H1 (cell line): ENCODE measurements around the gene PTPN21. TPM values are rescaled to one million over a fixed set of nuclear protein-coding genes. Genes with fewer than 3 reads are reported as not detected.

Source experiments
- CTCF ChIA-PET: fragments of 300-600 bp; sonication (Branson Sonifier 250); formaldehyde crosslinking; loops from one replicate; lab custom pipeline; 2021; ENCODE audit not compliant: partially characterized antibody; lab: Charles Lee
- POLR2A ChIA-PET: fragments of 300-600 bp; sonication (Branson Sonifier 250); formaldehyde crosslinking; loops from one replicate; lab custom pipeline; 2021; ENCODE audit warnings: inconsistent platforms; ENCODE audit not compliant: partially characterized antibody; lab: Charles Lee
- DNase-seq, 2 experiments: peaks; one replicate each; pipeline versions ENCODE4 v3.0.0 to v3.0.0-alpha.2; 2010 to 2022; ENCODE audit warnings: low spot score in 2 of 2, low read depth in 1 of 2, mixed read lengths in 1 of 2
- FAIRE-seq: peaks from 2 replicates; lab custom pipeline; 2011; peaks lifted over from hg19 to GRCh38; lab: Jason Lieb, UNC
- H2AFZ ChIP-seq: 2 replicates; pipeline ENCODE4 v1.8.1; 2012; ENCODE audit warnings: low read length, inconsistent platforms
- H2AK5ac ChIP-seq: 2 replicates; pipeline ENCODE4 v1.6.1; 2013; ENCODE audit warnings: low read depth, low read length
- H2BK120ac ChIP-seq: replicated peaks from 2 replicates; pipeline ENCODE3; 2013; ENCODE audit warnings: low read depth, low read length, inconsistent platforms
- H2BK12ac ChIP-seq: 2 replicates; pipeline ENCODE4 v1.6.1; 2013; ENCODE audit warnings: low read depth, low read length
- H2BK15ac ChIP-seq: 2 replicates; pipeline ENCODE4 v1.6.1; 2013; ENCODE audit warnings: low read length
- H2BK20ac ChIP-seq: 2 replicates; pipeline ENCODE4 v1.6.1; 2013; ENCODE audit warnings: low read length
- H2BK5ac ChIP-seq: 2 replicates; pipeline ENCODE4 v1.6.1; 2013; ENCODE audit warnings: low read depth, low read length
- H3K14ac ChIP-seq: 2 replicates; pipeline ENCODE4 v1.6.1; 2013; ENCODE audit warnings: inconsistent platforms; ENCODE audit not compliant: insufficient read length
- H3K18ac ChIP-seq: 2 replicates; pipeline ENCODE4 v1.6.1; 2013; ENCODE audit warnings: low read length; ENCODE audit errors: extremely low read depth
- H3K23ac ChIP-seq: 2 replicates; pipeline ENCODE4 v1.6.1; 2013; ENCODE audit warnings: inconsistent platforms; ENCODE audit not compliant: insufficient read length
- H3K23me2 ChIP-seq: 2 replicates; pipeline ENCODE4 v1.6.1; 2013; ENCODE audit warnings: low read depth, low read length
- H3K27ac ChIP-seq: 2 replicates; pipeline ENCODE4 v1.6.1; 2011; ENCODE audit warnings: low read depth, low read length, inconsistent platforms
- H3K27me3 ChIP-seq, 4 experiments: replicated peaks in 1 of 4; 1 replicate in 1 of 4; 2 replicates in 3 of 4; pipeline versions ENCODE4 v1.6.1 to v1.8.1; 2011 to 2013; ENCODE audit warnings: low read length in 3 of 4, mild to moderate bottlenecking in 3 of 4, inconsistent platforms in 2 of 4, mixed read lengths in 2 of 4, moderate library complexity in 1 of 4; ENCODE audit not compliant: control insufficient read depth in 3 of 4, insufficient read depth in 3 of 4; ENCODE audit errors: extremely low read depth in 1 of 4
- H3K36me3 ChIP-seq, 4 experiments: 2 replicates each; pipeline versions ENCODE4 v1.6.1 to v1.8.1; 2011 to 2013; ENCODE audit warnings: mild to moderate bottlenecking in 4 of 4, low read length in 3 of 4, moderate library complexity in 2 of 4, control low read depth in 1 of 4, inconsistent platforms in 1 of 4; ENCODE audit not compliant: insufficient read depth in 4 of 4, control insufficient read depth in 2 of 4
- H3K4ac ChIP-seq: replicated peaks from 2 replicates; pipeline ENCODE3; 2013; ENCODE audit warnings: low read length, low read depth, mixed read lengths, inconsistent platforms; ENCODE audit not compliant: insufficient read length
- H3K4me1 ChIP-seq, 4 experiments: replicated peaks in 1 of 4; 1 replicate in 1 of 4; 2 replicates in 3 of 4; pipeline versions ENCODE4 v1.6.1 to v1.8.1; 2011 to 2013; ENCODE audit warnings: low read length in 3 of 4, inconsistent platforms in 2 of 4, mixed read lengths in 1 of 4; ENCODE audit not compliant: insufficient read depth in 4 of 4, control insufficient read depth in 3 of 4
- H3K4me2 ChIP-seq, 2 experiments: 2 replicates each; pipeline versions ENCODE4 v1.6.1 to v1.8.1; 2011 to 2013; ENCODE audit warnings: low read depth in 2 of 2, low read length in 2 of 2, control low read depth in 1 of 2, inconsistent platforms in 1 of 2, mild to moderate bottlenecking in 1 of 2; ENCODE audit not compliant: insufficient read depth in 1 of 2
- H3K4me3 ChIP-seq, 4 experiments: fragments of 200-600, 300-600 bp in 1 of 4; sonication (generic), shearing (Covaris generic), sonication (Bioruptor Twin) in 1 of 4; 2 replicates each; pipeline versions ENCODE4 v1.5.1 to v1.8.1; 2011 to 2016; ENCODE audit warnings: low read length in 4 of 4, low read depth in 3 of 4, control low read depth in 2 of 4, inconsistent platforms in 2 of 4, mild to moderate bottlenecking in 2 of 4, mixed read lengths in 1 of 4, moderate library complexity in 1 of 4; ENCODE audit not compliant: insufficient read depth in 2 of 4; ENCODE audit errors: extremely low read depth in 1 of 4
- H3K56ac ChIP-seq: replicated peaks from 2 replicates; pipeline ENCODE3; 2013; ENCODE audit warnings: low read depth, mild to moderate bottlenecking, mixed read lengths, low read length, inconsistent platforms; ENCODE audit not compliant: insufficient read length
- H3K79me1 ChIP-seq: 2 replicates; pipeline ENCODE4 v1.6.1; 2013; ENCODE audit warnings: low read depth, low read length, control low read depth
- H3K79me2 ChIP-seq, 2 experiments: 2 replicates each; pipeline versions ENCODE4 v1.6.1 to v1.8.1; 2012 to 2013; ENCODE audit warnings: low read length in 2 of 2, mild to moderate bottlenecking in 2 of 2, inconsistent platforms in 1 of 2; ENCODE audit not compliant: insufficient read depth in 2 of 2, control insufficient read depth in 1 of 2
- H3K9ac ChIP-seq, 4 experiments: replicated peaks in 1 of 4; 1 replicate in 1 of 4; 2 replicates in 3 of 4; pipeline versions ENCODE4 v1.6.1 to v1.8.1; 2011 to 2013; ENCODE audit warnings: low read depth in 3 of 4, low read length in 3 of 4, control low read depth in 2 of 4, mild to moderate bottlenecking in 2 of 4, moderate library complexity in 2 of 4, inconsistent platforms in 1 of 4; ENCODE audit errors: extremely low read depth in 1 of 4
- H3K9me3 ChIP-seq, 2 experiments: 2 replicates each; pipeline versions ENCODE4 v1.6.1 to v1.8.1; 2012 to 2013; ENCODE audit warnings: mild to moderate bottlenecking in 2 of 2, moderate library complexity in 2 of 2, control low read depth in 1 of 2, inconsistent platforms in 1 of 2, low read depth in 1 of 2, low read length in 1 of 2, mixed read lengths in 1 of 2; ENCODE audit not compliant: insufficient read depth in 2 of 2
- H4K20me1 ChIP-seq, 2 experiments: replicated peaks in 1 of 2; 2 replicates each; pipeline versions ENCODE3 to v1.8.1; 2011 to 2013; ENCODE audit warnings: inconsistent platforms in 2 of 2, low read length in 2 of 2, mild to moderate bottlenecking in 1 of 2; ENCODE audit not compliant: insufficient read depth in 2 of 2, control insufficient read depth in 1 of 2
- H4K5ac ChIP-seq: 2 replicates; pipeline ENCODE4 v1.6.1; 2013; ENCODE audit warnings: low read length, low read depth, mixed read lengths, inconsistent platforms; ENCODE audit not compliant: insufficient read length
- H4K8ac ChIP-seq: 2 replicates; pipeline ENCODE4 v1.8.0; 2013; ENCODE audit warnings: mild to moderate bottlenecking, moderate library complexity, low read length, inconsistent platforms; ENCODE audit not compliant: insufficient read depth; ENCODE audit errors: extremely low read depth
- H4K91ac ChIP-seq: replicated peaks from 2 replicates; pipeline ENCODE3; 2013; ENCODE audit warnings: low read length, mixed read lengths, inconsistent platforms; ENCODE audit not compliant: insufficient read length
- CEBPB ChIP-seq: IDR thresholded peaks from 2 replicates; pipeline ENCODE4 v1.6.1; 2012; ENCODE audit warnings: low read depth, low read length
- CREB1 ChIP-seq: IDR thresholded peaks from 2 replicates; pipeline ENCODE4 v1.6.1; 2012; ENCODE audit warnings: inconsistent platforms
- KDM4A ChIP-seq: IDR thresholded peaks from one replicate; pipeline ENCODE4 v1.7.1; 2012; ENCODE audit warnings: low read depth, mild to moderate bottlenecking, moderate library complexity, low read length, inconsistent platforms; ENCODE audit not compliant: severe bottlenecking
- KDM5A ChIP-seq: fragments of 200-600 bp; IDR thresholded peaks from 2 replicates; pipeline ENCODE4 v1.7.1; 2012; ENCODE audit warnings: mild to moderate bottlenecking, low read length, inconsistent platforms, mixed read lengths
- NRF1 ChIP-seq: IDR thresholded peaks from 2 replicates; pipeline ENCODE4 v1.6.1; 2011; ENCODE audit warnings: mild to moderate bottlenecking, low read depth, low read length, improper control_type of control experiment
- SIRT6 ChIP-seq: IDR thresholded peaks from one replicate; pipeline ENCODE4 v1.7.1; 2012; ENCODE audit warnings: low read length, inconsistent platforms
- SP1 ChIP-seq: IDR thresholded peaks from 2 replicates; pipeline ENCODE4 v1.6.1; 2011; ENCODE audit warnings: low read depth, low read length
- TAF7 ChIP-seq: optimal IDR thresholded peaks from 2 replicates; pipeline ENCODE3; 2011; ENCODE audit warnings: low read depth, mild to moderate bottlenecking, inconsistent platforms, low read length, moderate library complexity, borderline replicate concordance
- ZNF274 ChIP-seq: IDR thresholded peaks from 2 replicates; pipeline ENCODE4 v1.7.0; 2012; ENCODE audit warnings: low read length, borderline replicate concordance; ENCODE audit errors: extremely low read depth
- WGBS, 2 experiments: shearing (Covaris generic) in 1 of 2; methylation state at CpG; one replicate each; pipeline versions ENCODE4 v1.1.6 to v1.1.7; 2013 to 2015; ENCODE audit warnings: low lambda C conversion rate in 2 of 2, mixed read lengths in 2 of 2, inconsistent platforms in 1 of 2, low coverage in 1 of 2, missing lambda C conversion rate in 1 of 2; ENCODE audit not compliant: insufficient replicate concordance in 2 of 2, insufficient coverage in 1 of 2, insufficient read length in 1 of 2; ENCODE audit errors: extremely low coverage in 1 of 2, missing lambda C conversion rate in 1 of 2; 5-methylcytosine and 5-hydroxymethylcytosine counted together
- polyA plus RNA-seq, 7 experiments: library from polyadenylated mRNA; depleted of rRNA in 3 of 7; stranded (reverse) in 5 of 7; unstranded in 2 of 7; fragments of >200 nt in 5 of 7; fragments of 200-250 nt in 2 of 7; gene quantifications; 1 replicate in 5 of 7; 2 replicates in 1 of 7; 4 replicates in 1 of 7; pipeline versions ENCODE4 v1.2.1 to v1.2.3, GENCODE V29; 2011 to 2013; ENCODE audit warnings: missing spikeins in 2 of 7, mixed read lengths in 2 of 7
- total RNA-seq: library from RNA; stranded (reverse); fragmentation: NEBNext Ultra II Directional; extraction: Animal tissue kit (Norgen Biotek cat#: 25700); gene quantifications from 2 replicates; pipeline ENCODE4 v1.2.1, GENCODE V29; 2021
- TF ChIP-seq, protein P1 (sequence below), 3 experiments: IDR thresholded peaks; 1 replicate in 2 of 3; 2 replicates in 1 of 3; pipeline versions ENCODE4 v1.5.1 to v1.6.1; 2011; ENCODE audit warnings: low read length in 3 of 3, mild to moderate bottlenecking in 3 of 3, inconsistent platforms in 2 of 3, low read depth in 1 of 3, moderate library complexity in 1 of 3; ENCODE audit not compliant: insufficient read depth in 1 of 3; ENCODE audit errors: control extremely low read depth in 1 of 3
- TF ChIP-seq, protein P2 (sequence below): IDR thresholded peaks from 2 replicates; pipeline ENCODE4 v1.6.1; 2012; ENCODE audit warnings: inconsistent platforms

PTPN21 gene
- total and polyA plus RNA-seq, 2 of the 8 experiments (the other 6 are each of a cell fraction or from before 2014, with no cell fraction given) = 6.5 to 16.1 TPM

DNA sequence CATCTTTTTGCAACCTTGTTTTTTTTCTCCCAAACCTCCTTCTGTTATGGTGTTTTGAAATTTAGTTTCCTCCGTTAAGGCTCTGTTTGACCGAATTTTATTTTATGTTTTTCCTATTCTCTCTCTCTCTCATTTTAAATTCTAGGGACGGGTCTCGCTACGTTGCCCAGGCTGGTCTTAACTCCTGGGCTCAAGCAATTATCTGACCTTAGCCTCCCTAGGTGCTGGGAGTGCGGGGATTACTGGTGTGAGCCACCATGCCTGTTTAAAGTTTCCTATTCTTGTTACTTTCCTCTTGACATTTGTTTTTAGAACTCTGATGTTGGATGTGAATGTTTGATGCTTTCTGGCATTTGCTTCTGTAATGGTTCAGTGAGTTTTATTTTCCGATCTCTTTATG is 9.0 kb upstream of the PTPN21 start:
- peak overlapping the region; percentile 5 for H3K56ac ChIP-seq
- no peak overlapping the region for H3K27ac ChIP-seq
- H3K4me1 ChIP-seq = peaks cover 0 to 4% (median 2%) of the 10 kb centered on the region in 4 experiments; a peak in 5 of 7 replicates
- H4K20me1 ChIP-seq = peaks cover 3 to 6% of the 10 kb centered on the region in 2 experiments
- no peak overlapping the region for H4K8ac ChIP-seq
- no peak overlapping the region for H3K18ac ChIP-seq
- no peak overlapping the region for H3K23ac ChIP-seq
- H2BK12ac ChIP-seq = no peak overlapping the region
- H2BK120ac ChIP-seq = no peak overlapping the region
- H3K27me3 ChIP-seq = no peaks in the 10 kb centered on the region
- H4K91ac ChIP-seq = no peak overlapping the region
- H3K14ac ChIP-seq = no peak overlapping the region
- H2AK5ac ChIP-seq = no peak overlapping the region
- peak overlapping the region in 2 of 4 experiments; percentile 39 to 49; a peak in 3 of 7 replicates for H3K9ac ChIP-seq
- peak overlapping the region; percentile 90 to 97 (median 92) for H3K4me3 ChIP-seq
- no peak overlapping the region for H3K4ac ChIP-seq
- H2BK15ac ChIP-seq = no peak overlapping the region
- peaks cover 4 to 31% (median 13%) of the 10 kb centered on the region in 4 experiments; a peak in 7 of 8 replicates for H3K36me3 ChIP-seq
- FAIRE-seq (no peak), DNase-seq (no peak)
- H3K23me2 ChIP-seq = peaks cover 6% of the 10 kb centered on the region
- H4K5ac ChIP-seq = no peak overlapping the region
- ChIA-PET CTCF (interaction anchor here (1.8 kb wide), 1 partner anchor 8 kb away, joined by 5 read pairs; no protein-coding TSS in a partner anchor), POLR2A (interaction anchor here (0.9 to 1.9 kb wide), 4 partner anchors 9 to 118 kb away, joined by 4 to 12 read pairs (median 4); partner anchors contain the start of gene PTPN21)
- H3K9me3 ChIP-seq = no peaks in the 10 kb centered on the region
- no peak overlapping the region for H2BK20ac ChIP-seq
- no peak overlapping the region for H2AFZ ChIP-seq
- 51% methylated on average over 7 of the region's 7 CpGs; no CpG with 5 or more reads in 1 of the 2 experiments for WGBS, 2 experiments
- H2BK5ac ChIP-seq = no peak overlapping the region
- TF ChIP-seq TAF7 = no peak
- no peak for TF ChIP-seq KDM4A
- no peak for TF ChIP-seq NRF1
- TF ChIP-seq ZNF274 = no peak
- TF ChIP-seq CEBPB = no peak
- no peak for TF ChIP-seq KDM5A
- TF ChIP-seq SP1 = no peak
- TF ChIP-seq CREB1 = no peak
- TF ChIP-seq, protein P1, sequence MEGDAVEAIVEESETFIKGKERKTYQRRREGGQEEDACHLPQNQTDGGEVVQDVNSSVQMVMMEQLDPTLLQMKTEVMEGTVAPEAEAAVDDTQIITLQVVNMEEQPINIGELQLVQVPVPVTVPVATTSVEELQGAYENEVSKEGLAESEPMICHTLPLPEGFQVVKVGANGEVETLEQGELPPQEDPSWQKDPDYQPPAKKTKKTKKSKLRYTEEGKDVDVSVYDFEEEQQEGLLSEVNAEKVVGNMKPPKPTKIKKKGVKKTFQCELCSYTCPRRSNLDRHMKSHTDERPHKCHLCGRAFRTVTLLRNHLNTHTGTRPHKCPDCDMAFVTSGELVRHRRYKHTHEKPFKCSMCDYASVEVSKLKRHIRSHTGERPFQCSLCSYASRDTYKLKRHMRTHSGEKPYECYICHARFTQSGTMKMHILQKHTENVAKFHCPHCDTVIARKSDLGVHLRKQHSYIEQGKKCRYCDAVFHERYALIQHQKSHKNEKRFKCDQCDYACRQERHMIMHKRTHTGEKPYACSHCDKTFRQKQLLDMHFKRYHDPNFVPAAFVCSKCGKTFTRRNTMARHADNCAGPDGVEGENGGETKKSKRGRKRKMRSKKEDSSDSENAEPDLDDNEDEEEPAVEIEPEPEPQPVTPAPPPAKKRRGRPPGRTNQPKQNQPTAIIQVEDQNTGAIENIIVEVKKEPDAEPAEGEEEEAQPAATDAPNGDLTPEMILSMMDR (IDR thresholded peaks at IDR 0.05; ENCODE audit: control extremely low read depth in 1 of 3, insufficient read depth in 1 of 3, low read depth in 1 of 3, low read length in 3 of 3) = no peak
- TF ChIP-seq, protein P2, sequence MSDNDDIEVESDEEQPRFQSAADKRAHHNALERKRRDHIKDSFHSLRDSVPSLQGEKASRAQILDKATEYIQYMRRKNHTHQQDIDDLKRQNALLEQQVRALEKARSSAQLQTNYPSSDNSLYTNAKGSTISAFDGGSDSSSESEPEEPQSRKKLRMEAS = no peak
- TF ChIP-seq SIRT6 = no peak
- H3K79me1 ChIP-seq = no peaks in the 10 kb centered on the region; the same call in 1 of the 2 replicates
- H3K79me2 ChIP-seq = peaks cover 0 to 36% of the 10 kb centered on the region in 2 experiments; a peak in 3 of 4 replicates
- H3K4me2 ChIP-seq = peak overlapping the region; percentile 42 to 61
